ENCODE measurements around the gene TMEM87B. TPM values are rescaled to one million over a fixed set of nuclear protein-coding genes. Genes with fewer than 3 reads are reported as not detected.

TMEM87B gene
- total and polyA plus RNA-seq, 10 of the 15 experiments (the other 5 are each of a cell fraction or from before 2014, with no cell fraction given), result 5.7 to 20.6 (median 12.3) TPM

DNA sequence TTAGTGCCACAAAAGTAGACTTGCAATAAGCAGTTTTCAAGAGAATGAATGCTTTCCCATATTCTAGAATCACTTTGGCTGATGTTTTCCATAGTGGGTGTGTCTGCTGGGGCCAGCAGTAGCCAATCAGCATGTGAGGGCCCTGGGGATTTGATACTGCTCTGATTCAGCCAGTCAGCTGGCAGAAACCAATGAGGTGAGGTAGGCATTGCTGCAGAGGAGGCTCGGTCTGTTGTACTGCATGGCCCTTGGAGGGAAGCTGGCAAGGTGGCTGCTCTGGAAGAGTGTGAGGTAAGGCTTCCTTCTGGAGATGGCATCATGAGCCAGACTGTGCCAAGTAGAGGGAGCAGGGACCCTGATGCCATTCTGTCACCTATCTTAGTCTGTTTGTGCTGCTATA is 22.7 kb downstream of the TMEM87B start:
- no peaks in the 10 kb centered on the region for H4K20me1 ChIP-seq (ENCODE audit: control insufficient read depth, insufficient read depth)
- no TSS peak for BruUV-seq (replicated peaks)
- 100% methylated on average over 1 of the region's 1 CpG for WGBS (ENCODE audit: insufficient coverage, insufficient replicate concordance, low lambda C conversion rate, missing lambda C conversion rate)
- SMC1A ChIA-PET (ENCODE audit: uncharacterized antibody, unreplicated experiment), result interaction anchor here (1.9 kb wide), 1 partner anchor 11 kb away, joined by 4 read pairs; no protein-coding TSS in a partner anchor
- peaks cover 12% of the 10 kb centered on the region for H3K9me3 ChIP-seq (replicated peaks; ENCODE audit: control insufficient read depth, insufficient read depth, low read length)
- no peak overlapping the region for H3K4me3 ChIP-seq
- CTCF ChIA-PET, result no interaction called here
- no peak overlapping the region for H3K27ac ChIP-seq (ENCODE audit: control insufficient read depth, insufficient read depth)
- H3K4me1 ChIP-seq (ENCODE audit: control insufficient read depth, insufficient read depth, low read length), result peaks cover 9% of the 10 kb centered on the region
- no peak for ATAC-seq
- intact Hi-C loops (cut with micrococcal nuclease; ENCODE audit: unreplicated experiment) (no loop called here), in situ Hi-C loops (cut with MboI) (no loop called here)
- H3K27me3 ChIP-seq (replicated peaks in 1 of 2; ENCODE audit: control insufficient read depth in 2 of 2, insufficient read depth in 2 of 2, low read length in 1 of 2), result no peaks in the 10 kb centered on the region
- POLR2A ChIA-PET, result no interaction called here
- RAD21 ChIA-PET (ENCODE audit: unreplicated experiment), result no interaction called here
- peaks cover 7 to 14% of the 10 kb centered on the region in 2 experiments for H3K36me3 ChIP-seq (ENCODE audit: control insufficient read depth in 2 of 2, insufficient read depth in 2 of 2, low read length in 1 of 2)
- no peak overlapping the region for H3K9ac ChIP-seq (ENCODE audit: control insufficient read depth, insufficient read depth, low read length)
- H3K79me2 ChIP-seq (ENCODE audit: control insufficient read depth, insufficient read depth, low read length), result peaks cover 3% of the 10 kb centered on the region; the same call in 1 of the 2 replicates
- H2AFZ ChIP-seq (ENCODE audit: control insufficient read depth, low read depth, low read length), result no peak overlapping the region
- no peak for FAIRE-seq
- DNase-seq (ENCODE audit: low read depth, low spot score), result no peak
- H3K4me2 ChIP-seq (ENCODE audit: control insufficient read depth, insufficient read depth), result no peak overlapping the region
- TF ChIP-seq CHD4 (IDR thresholded peaks at IDR 0.05) (no peak), FOXK2 (IDR thresholded peaks at IDR 0.05) (no peak), CUX1 (IDR thresholded peaks at IDR 0.05; ENCODE audit: insufficient replicate concordance, low read depth, low read length) (no peak), CREB1 (IDR thresholded peaks at IDR 0.05; ENCODE audit: low read depth) (no peak), SMAD1 (IDR thresholded peaks at IDR 0.05; ENCODE audit: low read depth, partially characterized antibody) (no peak), ATF7 (IDR thresholded peaks at IDR 0.05; ENCODE audit: low read depth) (no peak), NBN (IDR thresholded peaks at IDR 0.05) (no peak), SMAD5 (IDR thresholded peaks at IDR 0.05; ENCODE audit: low read depth) (no peak), CBX5 (IDR thresholded peaks at IDR 0.05; ENCODE audit: low read depth) (no peak), ELK1 (IDR thresholded peaks at IDR 0.05; ENCODE audit: low read depth, low read length) (no peak), BCL11A (IDR thresholded peaks at IDR 0.05; ENCODE audit: low read depth, low read length) (no peak), EP300 (IDR thresholded peaks at IDR 0.05; ENCODE audit: borderline replicate concordance in 1 of 2, control insufficient read depth in 1 of 2, low read depth in 2 of 2, low read length in 2 of 2) (no peak), SPI1 (IDR thresholded peaks at IDR 0.05; ENCODE audit: borderline replicate concordance, insufficient read depth, low read depth, low read length) (no peak), MEF2B (IDR thresholded peaks at IDR 0.05; ENCODE audit: partially characterized antibody, poor library complexity, severe bottlenecking) (no peak), IKZF1 (conservative IDR thresholded peaks at IDR 0.05) (no peak), BCL3 (IDR thresholded peaks at IDR 0.05; ENCODE audit: borderline replicate concordance, insufficient read depth, low read depth, low read length, poor library complexity, severe bottlenecking) (no peak)
